Measurements from ENCODE around the gene IQSEC3.

GRCh38 chr12:135138-135537 is 68.6 kb downstream of the IQSEC3 start:
- TF ChIP-seq CTCF (tag by site-specific recombination; IDR thresholded peaks at IDR 0.05) (no peak), HIC1 (tag by site-specific recombination; IDR thresholded peaks at IDR 0.05) (no peak), ZBTB11 (tag by site-specific recombination; conservative IDR thresholded peaks at IDR 0.05; ENCODE audit: low read depth) (no peak), ZNF354C (tag by site-specific recombination; IDR thresholded peaks at IDR 0.05; ENCODE audit: borderline replicate concordance, low read depth) (no peak)
